Choroid plexus epithelial cell (primary cell): ENCODE data around the gene CCDC172.
"Not testable (repeated sequence)": the region's sequence is repeated elsewhere in the genome, so short reads cannot be mapped to it uniquely, and the experiment has no call there.

Experiments used
- DNase-seq: peaks from one replicate; pipeline ENCODE4 v3.0.0-alpha.2; 2010; ENCODE audit warnings: low read depth
- H3K4me3 ChIP-seq: 2 replicates; pipeline ENCODE4 v1.5.1; 2011; ENCODE audit warnings: low read depth, mild to moderate bottlenecking, control low read depth, low read length, moderate library complexity
- TF ChIP-seq, protein P1 (sequence below): conservative IDR thresholded peaks from 2 replicates; pipeline ENCODE4 v1.5.1; 2011; ENCODE audit warnings: low read depth, mild to moderate bottlenecking, control low read depth, inconsistent platforms, low read length, moderate library complexity

CCDC172 gene

DNA sequence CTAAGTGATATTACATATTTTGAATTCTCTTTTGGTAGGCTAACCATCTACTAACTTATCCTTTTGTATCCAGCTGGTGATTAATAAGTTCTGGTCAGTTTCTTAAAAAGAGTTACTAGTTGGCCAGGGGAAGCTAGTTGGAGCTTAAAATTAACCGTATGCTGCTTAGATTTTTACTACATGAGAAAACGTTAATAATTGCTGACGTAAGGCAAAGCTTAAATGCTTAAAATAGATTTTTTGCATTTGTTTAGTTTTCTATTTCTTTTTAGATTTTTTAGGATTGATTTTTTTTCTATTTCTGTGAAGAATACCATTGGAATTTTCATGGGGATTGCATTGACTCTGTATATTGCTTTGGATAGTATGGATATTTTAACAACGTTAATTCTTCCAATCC, 32.6 kb downstream of the CCDC172 start:
- TF ChIP-seq, protein P1, sequence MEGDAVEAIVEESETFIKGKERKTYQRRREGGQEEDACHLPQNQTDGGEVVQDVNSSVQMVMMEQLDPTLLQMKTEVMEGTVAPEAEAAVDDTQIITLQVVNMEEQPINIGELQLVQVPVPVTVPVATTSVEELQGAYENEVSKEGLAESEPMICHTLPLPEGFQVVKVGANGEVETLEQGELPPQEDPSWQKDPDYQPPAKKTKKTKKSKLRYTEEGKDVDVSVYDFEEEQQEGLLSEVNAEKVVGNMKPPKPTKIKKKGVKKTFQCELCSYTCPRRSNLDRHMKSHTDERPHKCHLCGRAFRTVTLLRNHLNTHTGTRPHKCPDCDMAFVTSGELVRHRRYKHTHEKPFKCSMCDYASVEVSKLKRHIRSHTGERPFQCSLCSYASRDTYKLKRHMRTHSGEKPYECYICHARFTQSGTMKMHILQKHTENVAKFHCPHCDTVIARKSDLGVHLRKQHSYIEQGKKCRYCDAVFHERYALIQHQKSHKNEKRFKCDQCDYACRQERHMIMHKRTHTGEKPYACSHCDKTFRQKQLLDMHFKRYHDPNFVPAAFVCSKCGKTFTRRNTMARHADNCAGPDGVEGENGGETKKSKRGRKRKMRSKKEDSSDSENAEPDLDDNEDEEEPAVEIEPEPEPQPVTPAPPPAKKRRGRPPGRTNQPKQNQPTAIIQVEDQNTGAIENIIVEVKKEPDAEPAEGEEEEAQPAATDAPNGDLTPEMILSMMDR: no peak
- no peak overlapping the region for H3K4me3 ChIP-seq

DNA sequence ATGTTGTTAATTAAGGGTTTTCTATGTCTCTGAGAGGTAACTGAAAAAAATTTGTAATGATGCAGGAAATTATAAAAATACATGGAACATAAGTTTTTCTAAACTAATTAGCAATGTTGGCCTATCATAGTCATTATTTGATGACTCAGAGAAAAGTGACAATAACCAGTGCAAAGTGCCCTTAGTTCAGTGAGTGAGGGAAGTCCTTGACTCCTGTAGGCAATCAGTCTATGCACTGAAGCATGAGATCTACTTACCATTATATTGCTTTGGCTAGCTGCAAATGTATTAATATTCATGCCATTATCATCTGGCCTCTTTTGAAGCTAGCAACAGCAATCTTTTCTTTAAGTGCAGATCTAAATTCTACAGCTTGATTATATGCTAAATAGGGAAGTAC, 40.6 kb downstream of the CCDC172 start:
- TF ChIP-seq, protein P1: no peak
- no peak overlapping the region for H3K4me3 ChIP-seq
- DNase-seq: no peak

More for the DNA sequence above, 32.6 kb downstream of the CCDC172 start:
- no peak for DNase-seq

DNA sequence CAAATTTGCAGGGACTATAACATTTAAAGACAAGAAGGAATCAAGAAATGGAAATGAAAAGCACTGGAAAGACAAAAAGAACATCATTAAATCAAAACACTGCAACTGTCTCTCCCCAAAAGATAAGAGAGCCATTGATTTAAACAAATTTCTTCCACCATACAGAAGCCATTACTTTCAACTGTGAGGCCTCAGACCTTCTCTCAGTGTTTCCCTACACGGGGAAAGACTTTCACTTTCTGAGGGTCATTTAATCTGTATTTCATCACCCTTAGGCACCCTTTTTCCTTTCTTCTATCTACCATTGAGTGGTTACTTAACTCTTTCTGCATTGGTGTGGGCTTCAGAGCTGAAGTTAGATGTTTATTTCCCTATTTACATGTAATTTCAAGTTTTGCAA, 47.5 kb downstream of the CCDC172 start:
- H3K4me3 ChIP-seq: no peak overlapping the region
- peak; percentile 3 for DNase-seq
- TF ChIP-seq, protein P1: no peak

DNA sequence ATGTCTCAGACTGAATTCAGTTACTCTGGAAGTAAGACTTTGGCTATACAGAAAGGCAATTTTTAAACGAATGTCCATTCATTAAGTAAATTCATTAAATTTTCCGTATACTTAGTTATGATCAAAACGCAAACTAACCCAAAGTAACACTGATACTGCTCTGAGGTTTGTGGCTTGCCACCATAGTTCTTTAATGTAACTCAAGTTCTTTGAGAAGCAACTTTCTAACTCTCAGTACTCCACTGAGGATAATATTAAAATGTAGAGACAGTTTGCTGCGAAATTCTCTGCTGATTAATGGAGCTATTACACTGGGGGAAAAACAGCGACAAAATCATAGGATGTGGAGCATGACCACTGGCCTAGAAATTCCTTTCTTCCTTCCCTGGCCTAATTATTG, 58.0 kb downstream of the CCDC172 start:
- DNase-seq: no peak
- TF ChIP-seq, protein P1: no peak
- H3K4me3 ChIP-seq: no peak overlapping the region

DNA sequence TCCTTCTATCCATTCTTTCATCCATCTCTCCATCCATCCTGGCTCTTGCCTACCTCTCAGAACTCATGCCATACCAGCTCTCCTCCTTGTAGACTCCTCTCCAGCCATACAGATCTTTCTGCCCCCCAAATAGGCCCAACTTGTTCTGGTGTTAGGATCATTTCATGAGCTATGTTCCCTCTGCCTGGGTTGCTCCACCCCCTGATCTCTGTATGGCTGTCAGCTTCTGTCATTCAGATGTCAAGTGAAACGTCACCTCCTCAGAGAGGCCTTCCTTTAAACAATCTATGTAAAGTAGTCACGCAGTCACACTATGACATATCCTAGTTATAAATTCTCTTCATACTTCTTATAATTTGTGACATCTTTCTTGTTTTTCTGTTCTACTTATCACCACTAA, 61.1 kb downstream of the CCDC172 start:
- H3K4me3 ChIP-seq: no peak overlapping the region
- DNase-seq: no peak
- TF ChIP-seq, protein P1: no peak

DNA sequence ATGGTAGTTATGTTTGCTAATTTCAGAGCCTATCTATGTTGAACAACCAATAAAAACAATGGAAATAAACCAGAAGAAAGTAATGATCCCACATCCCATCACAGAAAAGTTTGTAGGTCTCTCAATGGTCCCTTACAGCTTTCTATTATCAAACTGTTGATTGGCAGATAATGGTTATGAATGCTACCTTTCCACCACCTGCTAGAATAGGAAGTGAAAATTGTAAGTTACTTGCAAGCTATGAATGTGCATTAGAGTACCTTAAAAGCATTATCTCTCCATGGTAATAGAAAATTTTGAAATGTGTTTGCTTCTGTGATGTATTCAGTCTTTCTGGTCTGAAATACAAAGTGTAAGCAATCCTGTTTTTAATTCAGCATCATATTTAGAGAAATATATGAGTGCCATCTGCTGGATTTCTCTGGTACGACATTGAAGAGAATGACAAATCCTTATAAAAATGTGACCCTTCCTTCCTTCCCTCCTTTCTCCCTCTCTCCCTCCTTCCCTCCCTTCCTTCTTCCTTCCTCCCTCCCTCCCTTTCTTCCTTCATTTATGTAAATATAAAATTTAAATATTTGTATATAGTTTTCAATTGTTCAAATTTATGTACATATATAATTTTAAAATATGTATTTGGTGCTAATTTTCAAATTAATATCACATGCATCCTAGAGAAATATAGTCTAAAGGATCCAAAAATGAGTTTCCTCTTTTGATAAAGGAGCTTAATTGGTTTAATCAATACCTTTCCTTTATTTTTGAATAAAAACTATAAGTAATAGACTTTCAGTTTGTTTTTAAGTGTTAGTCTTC, 62.0 kb downstream of the CCDC172 start:
- TF ChIP-seq, protein P1: peak; percentile 59

DNA sequence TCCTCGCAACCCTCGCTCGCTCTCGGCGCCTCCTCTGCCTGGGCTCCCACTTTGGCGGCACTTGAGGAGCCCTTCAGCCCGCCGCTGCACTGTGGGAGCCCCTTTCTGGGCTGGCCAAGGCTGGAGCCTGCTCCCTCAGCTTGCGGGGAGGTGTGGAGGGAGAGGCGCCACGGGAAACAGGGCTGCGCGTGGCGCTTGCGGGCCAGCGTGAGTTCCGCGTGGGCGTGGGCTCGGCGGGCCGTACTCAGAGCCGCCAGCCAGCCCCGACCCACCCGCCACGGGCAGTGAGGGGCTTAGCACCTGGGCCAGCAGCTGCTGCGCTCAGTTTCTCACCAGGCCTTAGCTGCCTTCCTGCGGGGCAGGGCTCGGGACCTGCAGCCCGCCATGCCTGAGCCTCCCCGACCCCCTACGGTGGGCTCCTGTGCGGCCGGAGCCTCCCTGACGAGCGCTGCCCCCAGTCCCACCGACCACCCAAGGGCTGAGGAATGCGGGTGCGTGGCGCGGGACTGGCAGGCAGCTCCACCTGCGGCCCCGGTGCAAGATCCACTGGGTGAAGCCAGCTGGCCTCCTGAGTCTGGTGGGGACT, 69.1 kb downstream of the CCDC172 start:
- H3K4me3 ChIP-seq, DNase-seq: not testable (repeated sequence)

More for the DNA sequence above, 62.0 kb downstream of the CCDC172 start:
- H3K4me3 ChIP-seq: no peak overlapping the region
- peak; percentile 55 for DNase-seq
